GM13977 (cell line): ENCODE data around the gene ASB14.
"Not testable (repeated sequence)": the region's sequence is repeated elsewhere in the genome, so short reads cannot be mapped to it uniquely, and the experiment has no call there.

Experiments used
- DNase-seq: peaks from one replicate; pipeline ENCODE4 v3.0.0; 2012; ENCODE audit warnings: low spot score
- in situ Hi-C: fragments of 300-500 bp; cut with MboI; formaldehyde crosslinking; loops from one replicate; pipeline ENCODE4 v1.12.0; 2022; ENCODE audit warnings: low sequenced_read_pairs, low pct_unique_long_range_greater_than_20kb, mixed read lengths, inconsistent platforms; ENCODE audit not compliant: unreplicated experiment
- TF ChIP-seq, protein P1 (sequence below): IDR thresholded peaks from 2 replicates; pipeline ENCODE4 v1.5.1; 2012; ENCODE audit warnings: mild to moderate bottlenecking, control low read depth; ENCODE audit not compliant: insufficient read depth; ENCODE audit errors: extremely low read depth, missing control alignments

The ASB14 gene

DNA sequence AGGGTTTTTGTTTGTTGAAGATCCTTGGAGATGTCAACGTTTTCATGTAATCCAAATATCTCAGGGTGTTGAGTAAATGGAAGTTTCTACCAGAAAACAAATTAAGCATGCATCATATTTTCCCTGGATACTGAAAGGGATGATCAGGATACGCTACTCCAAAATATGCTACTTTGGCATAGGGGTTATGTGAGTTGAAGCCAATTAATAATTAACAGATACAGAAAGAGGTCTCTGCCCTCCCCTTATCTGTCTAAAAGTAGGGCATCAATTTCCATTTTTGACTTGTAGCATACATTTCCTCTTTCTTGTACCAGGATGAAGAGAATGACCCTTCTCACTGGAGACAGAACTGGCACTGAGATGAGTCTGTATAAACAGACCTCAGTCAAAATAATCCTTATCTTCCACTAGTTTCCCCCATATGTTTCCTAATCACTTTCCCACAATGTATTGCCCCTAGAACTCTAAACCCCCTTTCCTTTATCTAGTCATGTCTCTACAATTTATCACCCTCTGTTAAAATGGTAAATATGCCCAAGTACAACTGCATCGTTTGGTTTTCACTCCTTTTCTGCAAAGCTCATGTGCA is 17.4 kb upstream of the ASB14 start:
- no peak for DNase-seq
- TF ChIP-seq, protein P1, sequence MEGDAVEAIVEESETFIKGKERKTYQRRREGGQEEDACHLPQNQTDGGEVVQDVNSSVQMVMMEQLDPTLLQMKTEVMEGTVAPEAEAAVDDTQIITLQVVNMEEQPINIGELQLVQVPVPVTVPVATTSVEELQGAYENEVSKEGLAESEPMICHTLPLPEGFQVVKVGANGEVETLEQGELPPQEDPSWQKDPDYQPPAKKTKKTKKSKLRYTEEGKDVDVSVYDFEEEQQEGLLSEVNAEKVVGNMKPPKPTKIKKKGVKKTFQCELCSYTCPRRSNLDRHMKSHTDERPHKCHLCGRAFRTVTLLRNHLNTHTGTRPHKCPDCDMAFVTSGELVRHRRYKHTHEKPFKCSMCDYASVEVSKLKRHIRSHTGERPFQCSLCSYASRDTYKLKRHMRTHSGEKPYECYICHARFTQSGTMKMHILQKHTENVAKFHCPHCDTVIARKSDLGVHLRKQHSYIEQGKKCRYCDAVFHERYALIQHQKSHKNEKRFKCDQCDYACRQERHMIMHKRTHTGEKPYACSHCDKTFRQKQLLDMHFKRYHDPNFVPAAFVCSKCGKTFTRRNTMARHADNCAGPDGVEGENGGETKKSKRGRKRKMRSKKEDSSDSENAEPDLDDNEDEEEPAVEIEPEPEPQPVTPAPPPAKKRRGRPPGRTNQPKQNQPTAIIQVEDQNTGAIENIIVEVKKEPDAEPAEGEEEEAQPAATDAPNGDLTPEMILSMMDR: no peak
- in situ Hi-C loops: no loop called here

- DNase-seq, in situ Hi-C loops: not testable (repeated sequence)
Measured at GRCh38 chr3:57303520-57303919, 11.0 kb upstream of the ASB14 start.

- in situ Hi-C loops: no loop called here
- DNase-seq: no peak
- TF ChIP-seq, protein P1: no peak
Measured at GRCh38 chr3:57298041-57298440, 5.6 kb upstream of the ASB14 start.

- in situ Hi-C loops: no loop called here
Measured at GRCh38 chr3:57292897-57293526, 527 bp upstream of the ASB14 start.

DNA sequence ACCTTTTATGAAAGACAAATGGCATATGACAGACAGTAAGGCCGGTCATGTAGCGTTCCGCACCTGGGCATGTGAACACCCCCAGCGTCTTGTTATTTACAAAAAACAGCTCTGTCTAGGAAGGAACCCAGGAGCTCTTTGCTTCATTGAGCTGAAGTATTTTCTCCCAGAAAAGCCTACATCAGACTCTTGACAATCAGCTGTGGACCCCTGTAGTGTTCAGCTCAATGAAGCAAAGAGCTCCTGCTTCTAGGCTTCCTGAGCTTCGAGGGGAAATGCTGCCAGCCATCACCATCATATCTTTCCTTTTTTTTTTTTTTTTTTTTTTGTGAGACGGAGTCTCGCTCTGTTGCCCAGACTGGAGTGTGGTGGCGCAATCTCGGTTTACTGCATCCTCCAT is 4.1 kb downstream of the ASB14 start:
- in situ Hi-C loops: no loop called here

More at GRCh38 chr3:57292897-57293526, 527 bp upstream of the ASB14 start:
- no peak for DNase-seq
- TF ChIP-seq, protein P1: no peak

DNA sequence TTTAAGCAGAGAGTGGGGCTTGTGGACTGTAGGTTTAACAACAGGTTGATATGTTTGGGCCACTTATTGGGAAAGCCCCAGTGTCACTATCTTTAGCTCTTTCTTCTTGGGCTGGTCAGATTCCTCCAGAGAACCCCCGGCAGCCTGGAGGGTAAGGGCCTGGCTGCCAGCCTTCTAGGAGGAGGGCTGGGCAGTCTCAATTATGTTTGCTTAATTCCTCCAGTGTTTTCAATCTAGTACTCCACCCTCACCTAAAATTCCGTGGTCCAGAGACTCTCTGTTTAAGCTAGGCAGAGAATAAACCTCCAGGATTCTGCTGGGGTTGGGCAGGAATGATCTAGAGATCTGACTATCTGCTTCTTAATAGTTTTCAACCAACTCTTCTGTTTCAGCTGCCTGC is 5.3 kb downstream of the ASB14 start:
- DNase-seq: no peak
- TF ChIP-seq, protein P1: no peak
- in situ Hi-C loops: no loop called here

More for the DNA sequence above, 4.1 kb downstream of the ASB14 start:
- TF ChIP-seq, protein P1: no peak
- no peak for DNase-seq

DNA sequence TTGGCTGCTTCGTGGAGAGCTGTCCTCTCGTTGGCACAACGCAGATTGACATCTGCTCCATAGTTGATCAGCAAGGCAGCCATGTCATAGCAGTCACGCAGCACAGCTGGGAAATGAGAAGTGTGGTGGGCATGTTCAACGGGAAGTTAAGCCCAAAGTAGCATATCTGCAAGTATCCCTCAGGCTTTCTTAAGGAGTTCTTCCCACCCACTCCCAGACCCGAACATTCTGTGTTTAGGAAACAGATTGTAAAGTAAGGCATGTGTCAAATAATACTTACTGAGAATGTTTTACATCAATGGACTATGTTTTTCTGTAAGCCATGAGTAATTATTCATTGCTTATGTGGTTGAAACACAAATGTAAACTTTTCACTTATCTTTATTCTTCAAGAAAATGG is 9.2 kb downstream of the ASB14 start:
- TF ChIP-seq, protein P1: no peak

More for the DNA sequence above, 9.2 kb downstream of the ASB14 start:
- in situ Hi-C loops: no loop called here
- DNase-seq: no peak
